ENCODE results near the gene PRKCZ. TPM values are rescaled to one million over a fixed set of nuclear protein-coding genes. Genes with fewer than 3 reads are reported as not detected.

The PRKCZ gene
- total and polyA plus RNA-seq, 2 of the 4 experiments (the other 2 are of a cell fraction), result 2.0 to 3.5 TPM

- 83% methylated on average over 11 of the region's 15 CpGs; no CpG with 5 or more reads in 1 of the 2 experiments for WGBS, 2 experiments (ENCODE audit: extremely low coverage in 2 of 2, insufficient read length in 1 of 2)
Observed at GRCh38 chr1:2129256-2129943, 79.2 kb downstream of the PRKCZ start.

More at GRCh38 chr1:2129256-2129943, 79.2 kb downstream of the PRKCZ start:
- H4K20me1 ChIP-seq (ENCODE audit: insufficient read depth, low read length), result no peaks in the 10 kb centered on the region
- no peak overlapping the region for H3K56ac ChIP-seq (ENCODE audit: extremely low read depth, insufficient read depth, low read length)
- dilution Hi-C loops (cut with HindIII; ENCODE audit: low sequenced_read_pairs, unreplicated experiment) (no loop called here), in situ Hi-C loops (cut with MboI; ENCODE audit: low sequenced_read_pairs) (no loop called here), intact Hi-C loops (cut with micrococcal nuclease) (no loop called here)
- CTCF ChIA-PET, result no interaction called here
- no TSS peak for BruUV-seq (replicated peaks)
- no peak overlapping the region for H2AFZ ChIP-seq (replicated peaks; ENCODE audit: low read length, poor library complexity)
- no peak overlapping the region for H3K4me2 ChIP-seq (ENCODE audit: low read depth, low read length)
- no peak overlapping the region for H3K9ac ChIP-seq (ENCODE audit: low read depth, low read length)
- H3K4me3 ChIP-seq (ENCODE audit: insufficient read depth, low read depth, low read length), result no peak overlapping the region
- ATAC-seq (ENCODE audit: low read depth), result no peak
- H4K5ac ChIP-seq (ENCODE audit: low read depth, low read length), result no peak overlapping the region
- no peak overlapping the region for H2BK20ac ChIP-seq (ENCODE audit: low read depth, low read length)
- H3K14ac ChIP-seq (replicated peaks; ENCODE audit: low read depth, low read length), result no peak overlapping the region
- H3K36me3 ChIP-seq (ENCODE audit: control insufficient read depth, insufficient read depth, low read length), result no peaks in the 10 kb centered on the region
- H4K91ac ChIP-seq (ENCODE audit: insufficient read depth, low read depth, low read length), result no peak overlapping the region
- H2BK15ac ChIP-seq (ENCODE audit: low read depth, low read length), result no peak overlapping the region
- no peak overlapping the region for H2BK120ac ChIP-seq (ENCODE audit: low read depth, low read length)
- H4K8ac ChIP-seq (ENCODE audit: low read depth in 2 of 2, low read length in 2 of 2), result no peak overlapping the region
- TF ChIP-seq USF2 (IDR thresholded peaks at IDR 0.05; ENCODE audit: low read depth, low read length), result no peak
- no peak for TF ChIP-seq RCOR1 (IDR thresholded peaks at IDR 0.05; ENCODE audit: insufficient replicate concordance, low read length)
- TF ChIP-seq RFX5 (IDR thresholded peaks at IDR 0.05; ENCODE audit: low read depth, low read length), result no peak
- no peak for TF ChIP-seq MAZ (IDR thresholded peaks at IDR 0.05; ENCODE audit: borderline replicate concordance, low read depth, low read length)
- no peak for TF ChIP-seq NFE2L2 (IDR thresholded peaks at IDR 0.05; ENCODE audit: low read depth, low read length)
- TF ChIP-seq CHD1 (IDR thresholded peaks at IDR 0.05; ENCODE audit: low read depth, low read length), result no peak
- H3K4ac ChIP-seq (ENCODE audit: low read depth, low read length), result no peak overlapping the region
- POLR2A ChIA-PET (ENCODE audit: unreplicated experiment), result no interaction called here
- H3K18ac ChIP-seq (ENCODE audit: low read depth, low read length), result no peak overlapping the region
- no peaks in the 10 kb centered on the region for H3K79me1 ChIP-seq (ENCODE audit: low read depth in 1 of 2, low read length in 2 of 2)
- no peaks in the 10 kb centered on the region for H3K9me1 ChIP-seq (ENCODE audit: insufficient read depth, low read length)
- no peak overlapping the region for H2AK9ac ChIP-seq (replicated peaks; ENCODE audit: low read depth, low read length, poor library complexity)
- H2AK5ac ChIP-seq (ENCODE audit: low read depth, low read length), result no peak overlapping the region
- H3K9me3 ChIP-seq (ENCODE audit: control insufficient read depth, insufficient read depth, low read length), result no peaks in the 10 kb centered on the region
- H3K27me3 ChIP-seq (ENCODE audit: control insufficient read depth, insufficient read depth, low read length), result no peaks in the 10 kb centered on the region; the same call in 1 of the 2 replicates
- DNase-seq, result no peak
- no peak overlapping the region for H3K27ac ChIP-seq (ENCODE audit: insufficient read depth, low read length)
- peaks cover 13% of the 10 kb centered on the region for H3K4me1 ChIP-seq (ENCODE audit: control insufficient read depth, insufficient read depth, low read length)
- no peak overlapping the region for H3K23ac ChIP-seq (ENCODE audit: low read depth, low read length)
- no peak overlapping the region for H2BK5ac ChIP-seq (ENCODE audit: low read depth, low read length, poor library complexity, severe bottlenecking)
